PC-3 (cell line): ENCODE data around the gene IL31RA. TPM values are rescaled to one million over a fixed set of nuclear protein-coding genes. Genes with fewer than 3 reads are reported as not detected.

ENCODE experiments used
- ATAC-seq: fragments of 200-7000 bp; cut with Tn5 transposase; 2 replicates; pipeline ENCODE4 v1.9.1; 2020; ENCODE audit warnings: mild to moderate bottlenecking, moderate library complexity
- BruUV-seq: library from RNA; stranded (reverse); fragments of 400-500 nt; replicated peaks from 2 replicates; lab custom pipeline; 2021; lab: Mats Ljungman, UMichigan
- CTCF ChIA-PET: fragments of 300-600 bp; sonication (Branson Sonifier 250); formaldehyde crosslinking; loops from one replicate; lab custom pipeline; 2022; ENCODE audit warnings: antibody characterized with exemption; lab: Charles Lee
- POLR2A ChIA-PET: fragments of 300-600 bp; sonication (Branson Sonifier 250); formaldehyde crosslinking; loops from one replicate; lab custom pipeline; 2022; ENCODE audit warnings: antibody characterized with exemption; ENCODE audit not compliant: unreplicated experiment; lab: Charles Lee
- DNase-seq: peaks from one replicate; pipeline ENCODE4 v3.0.0-alpha.2; 2015
- H2AFZ ChIP-seq: fragments of 300-600 bp; sonication (generic); 2 replicates; pipeline ENCODE4 v1.6.0; 2016; ENCODE audit warnings: antibody characterized with exemption, low read length
- H3F3A ChIP-seq: fragments of 300-600 bp; sonication (generic); one replicate; pipeline ENCODE4 v1.6.0; 2017; ENCODE audit warnings: antibody characterized with exemption, low read length, control low read depth, mild to moderate bottlenecking; ENCODE audit not compliant: unreplicated experiment
- H3K27ac ChIP-seq: fragments of 300-600 bp; sonication (generic); 2 replicates; pipeline ENCODE4 v1.5.1; 2016; ENCODE audit warnings: mild to moderate bottlenecking, low read length
- H3K27me3 ChIP-seq: fragments of 300-600 bp; sonication (generic); 2 replicates; pipeline ENCODE4 v1.6.1; 2016; ENCODE audit warnings: low read length, mixed read lengths
- H3K36me3 ChIP-seq: fragments of 300-600 bp; sonication (generic); 2 replicates; pipeline ENCODE4 v1.6.1; 2016; ENCODE audit warnings: low read depth, mixed run types, low read length, mixed read lengths
- H3K4me1 ChIP-seq: fragments of 300-600 bp; sonication (generic); 2 replicates; pipeline ENCODE4 v1.5.1; 2016; ENCODE audit warnings: low read length; ENCODE audit not compliant: insufficient read depth
- H3K4me2 ChIP-seq: fragments of 300-600 bp; sonication (generic); 2 replicates; pipeline ENCODE4 v1.6.0; 2016; ENCODE audit warnings: low read length
- H3K4me3 ChIP-seq: fragments of 300-600 bp; sonication (generic); 2 replicates; pipeline ENCODE4 v1.5.1; 2016; ENCODE audit warnings: mild to moderate bottlenecking, low read length, mixed read lengths
- H3K79me2 ChIP-seq: fragments of 300-600 bp; sonication (generic); 2 replicates; pipeline ENCODE4 v1.6.1; 2017; ENCODE audit warnings: low read length, mixed read lengths
- H3K9ac ChIP-seq: fragments of 300-600 bp; sonication (generic); 2 replicates; pipeline ENCODE4 v1.6.0; 2016; ENCODE audit warnings: mild to moderate bottlenecking, low read length
- H3K9me2 ChIP-seq: fragments of 300-600 bp; sonication (generic); replicated peaks from 2 replicates; pipeline ENCODE4 v1.6.1; 2016; ENCODE audit warnings: mixed run types, low read length, mixed read lengths
- H3K9me3 ChIP-seq: fragments of 300-600 bp; sonication (generic); 2 replicates; pipeline ENCODE4 v1.6.1; 2016; ENCODE audit warnings: low read length, mixed read lengths
- H4K20me1 ChIP-seq: fragments of 300-600 bp; sonication (generic); 2 replicates; pipeline ENCODE4 v1.6.1; 2016; ENCODE audit warnings: low read length, mixed read lengths
- CTCF ChIP-seq: fragments of 300-600 bp; sonication (generic); conservative IDR thresholded peaks from 2 replicates; pipeline ENCODE4 v1.5.1; 2017; ENCODE audit warnings: antibody characterized with exemption, low read depth, mild to moderate bottlenecking, low read length
- EZH2 ChIP-seq: fragments of 300-600 bp; sonication (generic); IDR thresholded peaks from one replicate; pipeline ENCODE4 v1.6.1; 2017; ENCODE audit warnings: antibody characterized with exemption, mild to moderate bottlenecking, low read length; ENCODE audit not compliant: unreplicated experiment
- EZH2phosphoT487 ChIP-seq: fragments of 300-600 bp; sonication (generic); IDR thresholded peaks from 2 replicates; pipeline ENCODE4 v1.6.1; 2018; ENCODE audit warnings: mild to moderate bottlenecking, antibody characterized with exemption, low read length, borderline replicate concordance
- intact Hi-C: fragments of 100-400 bp; cut with micrococcal nuclease; formaldehyde crosslinking; loops from 2 replicates; pipeline ENCODE4 v1.9.0; 2023
- total RNA-seq: library from RNA; depleted of rRNA; stranded (reverse); fragments of >200 nt; gene quantifications from 2 replicates; pipeline ENCODE4 v1.2.3, GENCODE V29; 2014

The IL31RA gene
- total RNA-seq, 1 experiment from 2014 or later, result 1.6 TPM

- Histone ChIP-seq H3K9me3 (no peaks in the 10 kb centered on the region), H3K4me3 (no peak overlapping the region), H3F3A (no peaks in the 10 kb centered on the region), H3K79me2 (no peaks in the 10 kb centered on the region), H3K9me2 (no peaks in the 10 kb centered on the region), H3K9ac (no peak overlapping the region), H3K4me2 (no peak overlapping the region), H3K27me3 (no peaks in the 10 kb centered on the region), H4K20me1 (no peaks in the 10 kb centered on the region), H3K36me3 (no peaks in the 10 kb centered on the region), H3K4me1 (no peaks in the 10 kb centered on the region), H3K27ac (no peak overlapping the region), H2AFZ (no peak overlapping the region)
- no peak for TF ChIP-seq EZH2
- TF ChIP-seq CTCF, result no peak
- no peak for TF ChIP-seq EZH2phosphoT487
- ChIA-PET CTCF (no interaction called here), POLR2A (no interaction called here)
- intact Hi-C loops, result no loop called here
- no peak for DNase-seq
- BruUV-seq, result no TSS peak
- no peak for ATAC-seq
Measured at GRCh38 chr5:55877655-55878054, 26.5 kb downstream of the IL31RA start.

GRCh38 chr5:55880453-55880852 is 29.3 kb downstream of the IL31RA start:
- TF ChIP-seq CTCF (no peak), EZH2phosphoT487 (no peak), EZH2 (no peak)
- POLR2A ChIA-PET, result no interaction called here
- H3K4me2 ChIP-seq, result no peak overlapping the region
- no peaks in the 10 kb centered on the region for H3K27me3 ChIP-seq
- H3F3A ChIP-seq, result no peaks in the 10 kb centered on the region
- DNase-seq (no peak), ATAC-seq (no peak)
- H4K20me1 ChIP-seq, result no peaks in the 10 kb centered on the region
- H2AFZ ChIP-seq, result no peak overlapping the region
- H3K79me2 ChIP-seq, result no peaks in the 10 kb centered on the region
- H3K27ac ChIP-seq, result no peak overlapping the region
- H3K36me3 ChIP-seq, result no peaks in the 10 kb centered on the region
- intact Hi-C loops, result no loop called here
- H3K9me2 ChIP-seq, result no peaks in the 10 kb centered on the region
- no peak overlapping the region for H3K4me3 ChIP-seq
- no TSS peak for BruUV-seq
- no peaks in the 10 kb centered on the region for H3K4me1 ChIP-seq
- no peaks in the 10 kb centered on the region for H3K9me3 ChIP-seq
- H3K9ac ChIP-seq, result no peak overlapping the region
- CTCF ChIA-PET, result no interaction called here

- POLR2A ChIA-PET, result no interaction called here
- ATAC-seq (no peak), DNase-seq (no peak)
- Histone ChIP-seq H3K4me2 (no peak overlapping the region), H3K27ac (no peak overlapping the region), H3K79me2 (no peaks in the 10 kb centered on the region), H3K4me3 (no peak overlapping the region), H3K9me3 (no peaks in the 10 kb centered on the region), H2AFZ (no peak overlapping the region), H3K27me3 (no peaks in the 10 kb centered on the region), H4K20me1 (no peaks in the 10 kb centered on the region), H3K9ac (no peak overlapping the region), H3K36me3 (no peaks in the 10 kb centered on the region), H3F3A (no peaks in the 10 kb centered on the region), H3K9me2 (no peaks in the 10 kb centered on the region), H3K4me1 (no peaks in the 10 kb centered on the region)
- BruUV-seq, result no TSS peak
- intact Hi-C loops, result no loop called here
- CTCF ChIA-PET, result no interaction called here
- TF ChIP-seq EZH2, result no peak
- no peak for TF ChIP-seq EZH2phosphoT487
- no peak for TF ChIP-seq CTCF
Measured at GRCh38 chr5:55885359-55885758, 34.2 kb downstream of the IL31RA start.
